GM19438 (cell line): ENCODE results near the gene GABRB3.
"Not testable (repeated sequence)": the region's sequence is repeated elsewhere in the genome, so short reads cannot be mapped to it uniquely, and the experiment has no call there.

ENCODE experiments used
- ATAC-seq: cut with Tn5 transposase; IDR thresholded peaks from one replicate; pipeline ENCODE4 v1.9.1; 2021; ENCODE audit warnings: low read depth; ENCODE audit not compliant: unreplicated experiment

GABRB3 gene

GRCh38 chr15:26736502-26737248 lies 36.2 kb downstream of the GABRB3 start:
- ATAC-seq = no peak

GRCh38 chr15:26731965-26732364 lies 40.9 kb downstream of the GABRB3 start:
- no peak for ATAC-seq

- ATAC-seq = no peak
These were observed 43.3 kb downstream of the GABRB3 start for GRCh38 chr15:26729581-26729980.

- ATAC-seq = no peak
These were observed 43.8 kb downstream of the GABRB3 start for GRCh38 chr15:26729030-26729429.

- no peak for ATAC-seq
These were observed 48.3 kb downstream of the GABRB3 start for GRCh38 chr15:26724381-26725150.

GRCh38 chr15:26722621-26723160 lies 50.2 kb downstream of the GABRB3 start:
- ATAC-seq = no peak

GRCh38 chr15:26721232-26721967 lies 51.5 kb downstream of the GABRB3 start:
- no peak for ATAC-seq

- ATAC-seq = no peak
These were observed 52.3 kb downstream of the GABRB3 start for GRCh38 chr15:26720546-26720945.

GRCh38 chr15:26719866-26720265 lies 53.0 kb downstream of the GABRB3 start:
- ATAC-seq = not testable (repeated sequence)

- ATAC-seq = no peak
These were observed 56.8 kb downstream of the GABRB3 start for GRCh38 chr15:26716069-26716468.

- no peak for ATAC-seq
These were observed 59.4 kb downstream of the GABRB3 start for GRCh38 chr15:26713498-26713897.

- ATAC-seq = no peak
These were observed 60.5 kb downstream of the GABRB3 start for GRCh38 chr15:26712335-26712734.

- no peak for ATAC-seq
These were observed 61.4 kb downstream of the GABRB3 start for GRCh38 chr15:26711445-26711844.

- ATAC-seq = no peak
These were observed 70.5 kb downstream of the GABRB3 start for GRCh38 chr15:26702381-26702780.

GRCh38 chr15:26698555-26698954 lies 74.3 kb downstream of the GABRB3 start:
- ATAC-seq = no peak

- ATAC-seq = no peak
These were observed 75.0 kb downstream of the GABRB3 start for GRCh38 chr15:26697913-26698312.

GRCh38 chr15:26691249-26691648 lies 81.6 kb downstream of the GABRB3 start:
- ATAC-seq = no peak

GRCh38 chr15:26690778-26691177 lies 82.1 kb downstream of the GABRB3 start:
- ATAC-seq = no peak

GRCh38 chr15:26689462-26689861 lies 83.4 kb downstream of the GABRB3 start:
- ATAC-seq = no peak

GRCh38 chr15:26686547-26687187 lies 86.2 kb downstream of the GABRB3 start:
- no peak for ATAC-seq
